IMR-90 (cell line): Measurements from ENCODE around the gene FGFR4. TPM values are rescaled to one million over a fixed set of nuclear protein-coding genes. Genes with fewer than 3 reads are reported as not detected.

Source experiments
- ATAC-seq: fragments of 200-7000 bp; cut with Tn5 transposase; 2 replicates; pipeline ENCODE4 v1.9.1; 2020; ENCODE audit warnings: low read depth, mild to moderate bottlenecking, moderate library complexity
- BruUV-seq: library from RNA; stranded (reverse); fragments of 400-500 nt; replicated peaks from 2 replicates; lab custom pipeline; 2021; lab: Mats Ljungman, UMichigan
- CTCF ChIA-PET: fragments of 300-600 bp; formaldehyde crosslinking; extraction: SDS; loops from one replicate; lab custom pipeline; 2021; ENCODE audit warnings: antibody characterized with exemption; lab: Yijun Ruan, JAX
- POLR2A ChIA-PET: fragments of 300-600 bp; sonication (Branson Sonifier 250); formaldehyde crosslinking; loops from one replicate; lab custom pipeline; 2022; ENCODE audit warnings: antibody characterized with exemption; ENCODE audit not compliant: unreplicated experiment; lab: Charles Lee
- DNase-seq: peaks from one replicate; pipeline ENCODE4 v3.0.0; 2013
- H2AFZ ChIP-seq: replicated peaks from 2 replicates; pipeline ENCODE3; 2013; ENCODE audit warnings: low read length, mild to moderate bottlenecking; ENCODE audit not compliant: poor library complexity
- H2AK5ac ChIP-seq: 2 replicates; pipeline ENCODE4 v1.6.1; 2013; ENCODE audit warnings: low read depth, low read length, inconsistent platforms
- H2AK9ac ChIP-seq: replicated peaks from 2 replicates; pipeline ENCODE3; 2013; ENCODE audit warnings: mild to moderate bottlenecking, low read depth, low read length, moderate library complexity; ENCODE audit not compliant: poor library complexity
- H2BK120ac ChIP-seq: 2 replicates; pipeline ENCODE4 v1.6.1; 2013; ENCODE audit warnings: low read depth, low read length, inconsistent platforms
- H2BK15ac ChIP-seq: 3 replicates; pipeline ENCODE4 v1.6.1; 2013; ENCODE audit warnings: low read depth, low read length, inconsistent platforms
- H2BK20ac ChIP-seq: 2 replicates; pipeline ENCODE4 v1.6.1; 2013; ENCODE audit warnings: low read depth, mild to moderate bottlenecking, inconsistent platforms, low read length, moderate library complexity
- H2BK5ac ChIP-seq: 2 replicates; pipeline ENCODE4 v1.6.1; 2013; ENCODE audit warnings: mild to moderate bottlenecking, low read depth, low read length, inconsistent platforms; ENCODE audit not compliant: poor library complexity, severe bottlenecking
- H3K14ac ChIP-seq: replicated peaks from 2 replicates; pipeline ENCODE4 v1.6.1; 2013; ENCODE audit warnings: low read depth, low read length, inconsistent platforms
- H3K18ac ChIP-seq: 2 replicates; pipeline ENCODE4 v1.6.1; 2013; ENCODE audit warnings: low read depth, low read length, control low read depth
- H3K23ac ChIP-seq: 2 replicates; pipeline ENCODE4 v1.6.1; 2013; ENCODE audit warnings: low read depth, low read length, inconsistent platforms
- H3K27ac ChIP-seq: 2 replicates; pipeline ENCODE4 v1.5.1; 2013; ENCODE audit warnings: mild to moderate bottlenecking, control low read depth, low read length; ENCODE audit not compliant: insufficient read depth
- H3K27me3 ChIP-seq: 2 replicates; pipeline ENCODE4 v1.6.1; 2013; ENCODE audit warnings: low read length; ENCODE audit not compliant: control insufficient read depth, insufficient read depth
- H3K36me3 ChIP-seq: 2 replicates; pipeline ENCODE4 v1.6.1; 2013; ENCODE audit warnings: low read length, mixed read lengths; ENCODE audit not compliant: control insufficient read depth, insufficient read depth
- H3K4ac ChIP-seq: 2 replicates; pipeline ENCODE4 v1.6.1; 2013; ENCODE audit warnings: low read depth, low read length, inconsistent platforms
- H3K4me1 ChIP-seq: 2 replicates; pipeline ENCODE4 v1.6.1; 2013; ENCODE audit warnings: low read length, mixed read lengths; ENCODE audit not compliant: control insufficient read depth, insufficient read depth
- H3K4me2 ChIP-seq: 2 replicates; pipeline ENCODE4 v1.6.1; 2013; ENCODE audit warnings: low read depth, mild to moderate bottlenecking, control low read depth, low read length, moderate library complexity
- H3K4me3 ChIP-seq: 2 replicates; pipeline ENCODE4 v1.5.1; 2013; ENCODE audit warnings: low read depth, mild to moderate bottlenecking, control low read depth, low read length, moderate library complexity; ENCODE audit not compliant: insufficient read depth
- H3K56ac ChIP-seq: 2 replicates; pipeline ENCODE4 v1.6.1; 2013; ENCODE audit warnings: low read length, inconsistent platforms; ENCODE audit not compliant: insufficient read depth; ENCODE audit errors: extremely low read depth
- H3K79me1 ChIP-seq, 2 experiments: 2 replicates each; pipeline ENCODE4 v1.6.1; 2013; ENCODE audit warnings: low read length in 2 of 2, inconsistent platforms in 1 of 2, low read depth in 1 of 2
- H3K9ac ChIP-seq: 2 replicates; pipeline ENCODE4 v1.6.1; 2013; ENCODE audit warnings: low read depth, low read length, control low read depth
- H3K9me1 ChIP-seq: 2 replicates; pipeline ENCODE4 v1.6.1; 2013; ENCODE audit warnings: low read length, inconsistent platforms; ENCODE audit not compliant: insufficient read depth
- H3K9me3 ChIP-seq: 2 replicates; pipeline ENCODE4 v1.6.1; 2013; ENCODE audit warnings: low read length; ENCODE audit not compliant: control insufficient read depth, insufficient read depth
- H4K20me1 ChIP-seq: 2 replicates; pipeline ENCODE4 v1.6.1; 2013; ENCODE audit warnings: low read length, inconsistent platforms; ENCODE audit not compliant: insufficient read depth
- H4K5ac ChIP-seq: 2 replicates; pipeline ENCODE4 v1.6.1; 2013; ENCODE audit warnings: mild to moderate bottlenecking, low read depth, low read length, control low read depth
- H4K8ac ChIP-seq, 2 experiments: 2 replicates each; pipeline ENCODE4 v1.6.1; 2013; ENCODE audit warnings: low read depth in 2 of 2, low read length in 2 of 2, control low read depth in 1 of 2, inconsistent platforms in 1 of 2
- H4K91ac ChIP-seq: 2 replicates; pipeline ENCODE4 v1.6.1; 2013; ENCODE audit warnings: low read depth, low read length, inconsistent platforms; ENCODE audit not compliant: insufficient read depth
- BHLHE40 ChIP-seq: fragments of 150-350 bp; IDR thresholded peaks from 2 replicates; pipeline ENCODE4 v1.6.1; 2016; ENCODE audit warnings: mild to moderate bottlenecking, low read depth, low read length
- NFE2L2 ChIP-seq: fragments of 150-350 bp; IDR thresholded peaks from 2 replicates; pipeline ENCODE4 v1.6.1; 2016; ENCODE audit warnings: low read depth, mild to moderate bottlenecking, low read length
- WGBS, 2 experiments: methylation state at CpG; one replicate each; pipeline versions ENCODE4 v1.1.5 to v1.1.7; 2013; ENCODE audit warnings: missing lambda C conversion rate in 2 of 2; ENCODE audit not compliant: insufficient read length in 1 of 2; ENCODE audit errors: extremely low coverage in 2 of 2; 5-methylcytosine and 5-hydroxymethylcytosine counted together
- dilution Hi-C: fragments of 300-500 bp; cut with HindIII; formaldehyde crosslinking; loops from one replicate; pipeline ENCODE4 v1.14.3; 2018; ENCODE audit warnings: low sequenced_read_pairs; ENCODE audit not compliant: unreplicated experiment
- in situ Hi-C: fragments of 300-500 bp; cut with MboI; formaldehyde crosslinking; loops from 3 replicates; pipeline ENCODE4 v1.14.3; 2019; ENCODE audit warnings: low sequenced_read_pairs, inconsistent platforms, mixed read lengths
- intact Hi-C: fragments of 100-400 bp; cut with micrococcal nuclease; formaldehyde crosslinking; loops from 2 replicates; pipeline ENCODE4 v1.10.0; 2022
- polyA plus RNA-seq, 3 experiments: library from polyadenylated mRNA; depleted of rRNA; stranded (reverse); fragments of >200 nt; gene quantifications; 2 replicates each; pipeline ENCODE4 v1.2.3, GENCODE V29; 2012; ENCODE audit warnings: low replicate concordance in 1 of 3
- total RNA-seq: library from RNA; depleted of rRNA; stranded (reverse); fragments of >200 nt; gene quantifications from 2 replicates; pipeline ENCODE4 v1.2.3, GENCODE V29; 2012

The FGFR4 gene
- total and polyA plus RNA-seq, 2 of the 4 experiments (the other 2 are of a cell fraction), result 0.90 to 2.4 TPM

DNA sequence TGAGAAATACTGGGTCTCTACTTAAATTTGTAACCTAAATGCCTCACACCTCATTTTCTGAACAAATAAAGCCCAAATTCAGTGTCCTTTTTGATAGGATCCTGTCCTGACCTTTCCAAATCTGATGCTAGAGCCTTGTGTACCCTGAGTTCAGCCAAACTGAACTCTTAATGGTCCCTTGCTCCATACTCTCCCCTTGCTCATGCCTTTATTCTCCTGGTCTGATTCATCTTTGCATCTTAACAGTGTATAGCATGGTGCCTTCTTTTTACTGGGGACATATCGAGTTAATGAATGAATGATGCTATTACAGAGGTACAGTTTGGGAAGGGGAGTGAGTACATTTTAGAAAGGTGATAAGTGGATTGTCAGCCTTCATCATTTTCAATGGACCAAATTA is 56.1 kb downstream of the FGFR4 start:
- Histone ChIP-seq H2AK9ac (no peak overlapping the region), H3K4me1 (peaks cover 8% of the 10 kb centered on the region), H2BK15ac (no peak overlapping the region), H3K4ac (no peak overlapping the region), H4K8ac (no peak overlapping the region), H2BK20ac (no peak overlapping the region), H2AK5ac (no peak overlapping the region), H3K79me1 (peaks cover 26 to 64% of the 10 kb centered on the region in 2 experiments), H3K27me3 (no peaks in the 10 kb centered on the region), H3K4me3 (no peak overlapping the region), H3K9me3 (no peaks in the 10 kb centered on the region), H4K91ac (no peak overlapping the region), H2BK120ac (no peak overlapping the region), H3K4me2 (no peak overlapping the region), H3K18ac (no peak overlapping the region; the same call in 1 of the 2 replicates), H3K23ac (no peak overlapping the region), H3K56ac (no peak overlapping the region), H3K14ac (0 out of 2 replicates have a peak overlapping the region, but pooled peaks have one; percentile 2), H4K5ac (no peak overlapping the region), H3K9ac (no peak overlapping the region), H2BK5ac (no peak overlapping the region), H3K9me1 (peaks cover 6% of the 10 kb centered on the region), H3K27ac (no peak overlapping the region), H3K36me3 (peaks cover 20% of the 10 kb centered on the region), H4K20me1 (peaks cover 21% of the 10 kb centered on the region; the same call in 1 of the 2 replicates), H2AFZ (no peak overlapping the region)
- in situ Hi-C loops (no loop called here), dilution Hi-C loops (no loop called here), intact Hi-C loops (no loop called here)
- WGBS, 2 experiments, result no CpG with 5 or more reads among the region's 1 CpG
- no TSS peak for BruUV-seq
- CTCF ChIA-PET, result no interaction called here
- TF ChIP-seq BHLHE40 (no peak), NFE2L2 (no peak)
- DNase-seq (no peak), ATAC-seq (no peak)
- POLR2A ChIA-PET, result no interaction called here
